HepG2 (cell line): Measurements from ENCODE around the gene ARHGAP23. TPM values are rescaled to one million over a fixed set of nuclear protein-coding genes. Genes with fewer than 3 reads are reported as not detected.

Source experiments
- KLF12 ChIP-seq: sonication (generic); formaldehyde crosslinking; IDR thresholded peaks from 2 replicates; pipeline ENCODE4 v1.4.0; 2020; ENCODE audit warnings: missing genetic modification reagents, borderline replicate concordance
- RXRA ChIP-seq: sonication (generic); formaldehyde crosslinking; IDR thresholded peaks from 2 replicates; pipeline ENCODE4 v1.5.1; 2020; ENCODE audit warnings: missing genetic modification reagents
- SIX4 ChIP-seq: sonication (generic); formaldehyde crosslinking; IDR thresholded peaks from 2 replicates; pipeline ENCODE4 v1.4.0; 2020; ENCODE audit warnings: missing genetic modification reagents
- SOX13 ChIP-seq, 3 experiments: fragments of 450-650 bp in 1 of 3; sonication (generic) in 1 of 3; formaldehyde crosslinking in 1 of 3; IDR thresholded peaks in 2 of 3; conservative IDR thresholded peaks in 1 of 3; 2 replicates each; pipeline versions ENCODE4 v1.5.0 to v1.6.1; 2016 to 2020; ENCODE audit warnings: antibody characterized with exemption in 1 of 3, mild to moderate bottlenecking in 1 of 3, missing compliant biosample characterization in 1 of 3, missing genetic modification reagents in 1 of 3, moderate library complexity in 1 of 3
- ZFX ChIP-seq: sonication (generic); formaldehyde crosslinking; IDR thresholded peaks from 2 replicates; pipeline ENCODE4 v1.4.0; 2020; ENCODE audit warnings: mild to moderate bottlenecking, low read depth, missing genetic modification reagents, moderate library complexity
- ZNF644 ChIP-seq: IDR thresholded peaks from 2 replicates; pipeline ENCODE4 v1.6.1; 2016; ENCODE audit warnings: low read depth
- polyA plus RNA-seq, 8 experiments: library from polyadenylated mRNA; depleted of rRNA in 3 of 8; stranded (reverse) in 7 of 8; unstranded in 1 of 8; fragments of >200 nt; fragmentation: Illumina TruSeq in 4 of 8; extraction: Trizol in 4 of 8; gene quantifications; 2 replicates each; pipeline versions ENCODE4 v1.2.1 to v1.2.3, GENCODE V29; 2011 to 2016; ENCODE audit warnings: low read depth in 4 of 8, missing spikeins in 1 of 8, mixed read lengths in 1 of 8; ENCODE audit not compliant: insufficient read depth in 1 of 8
- total RNA-seq, 5 experiments: library from RNA; depleted of rRNA; stranded (reverse); fragments of >200 nt; fragmentation: Illumina TruSeq; extraction: Trizol; gene quantifications; 2 replicates each; pipeline ENCODE4 v1.2.3, GENCODE V29; 2016; ENCODE audit warnings: low read depth in 1 of 5
- TF ChIP-seq, protein P1 (sequence below): sonication (generic); formaldehyde crosslinking; IDR thresholded peaks from 2 replicates; pipeline ENCODE4 v1.4.0; 2020; ENCODE audit warnings: missing genetic modification reagents, borderline replicate concordance
- TF ChIP-seq, protein P2 (sequence below): fragments of 450-650 bp; IDR thresholded peaks from 2 replicates; pipeline ENCODE4 v1.6.1; 2017; ENCODE audit warnings: mild to moderate bottlenecking

The ARHGAP23 gene
- total and polyA plus RNA-seq, 2 of the 13 experiments (the other 11 are each of a cell fraction or from before 2014, with no cell fraction given): 0.03 TPM; not detected in 1

GRCh38 chr17:38449364-38449763 lies 21.1 kb downstream of the ARHGAP23 start (continued):
- TF ChIP-seq KLF12 (CRISPR knock-in tag): no peak
- TF ChIP-seq ZFX (CRISPR knock-in tag): peak; percentile 45; the same call in 1 of the 2 replicates
- TF ChIP-seq RXRA (CRISPR knock-in tag): peak; percentile 56; the same call in 1 of the 2 replicates
- no peak for TF ChIP-seq ZNF644 (CRISPR knock-in tag)
- TF ChIP-seq SOX13 (IDR thresholded peaks at IDR 0.05): no peak
- TF ChIP-seq SOX13 (CRISPR knock-in tag; conservative IDR thresholded peaks at IDR 0.05 in 1 of 2, IDR thresholded peaks at IDR 0.05 in 1 of 2): 0 out of 4 replicates have a peak, but pooled peaks of 1 of the 2 experiments have one; percentile 8
- TF ChIP-seq, protein P1, sequence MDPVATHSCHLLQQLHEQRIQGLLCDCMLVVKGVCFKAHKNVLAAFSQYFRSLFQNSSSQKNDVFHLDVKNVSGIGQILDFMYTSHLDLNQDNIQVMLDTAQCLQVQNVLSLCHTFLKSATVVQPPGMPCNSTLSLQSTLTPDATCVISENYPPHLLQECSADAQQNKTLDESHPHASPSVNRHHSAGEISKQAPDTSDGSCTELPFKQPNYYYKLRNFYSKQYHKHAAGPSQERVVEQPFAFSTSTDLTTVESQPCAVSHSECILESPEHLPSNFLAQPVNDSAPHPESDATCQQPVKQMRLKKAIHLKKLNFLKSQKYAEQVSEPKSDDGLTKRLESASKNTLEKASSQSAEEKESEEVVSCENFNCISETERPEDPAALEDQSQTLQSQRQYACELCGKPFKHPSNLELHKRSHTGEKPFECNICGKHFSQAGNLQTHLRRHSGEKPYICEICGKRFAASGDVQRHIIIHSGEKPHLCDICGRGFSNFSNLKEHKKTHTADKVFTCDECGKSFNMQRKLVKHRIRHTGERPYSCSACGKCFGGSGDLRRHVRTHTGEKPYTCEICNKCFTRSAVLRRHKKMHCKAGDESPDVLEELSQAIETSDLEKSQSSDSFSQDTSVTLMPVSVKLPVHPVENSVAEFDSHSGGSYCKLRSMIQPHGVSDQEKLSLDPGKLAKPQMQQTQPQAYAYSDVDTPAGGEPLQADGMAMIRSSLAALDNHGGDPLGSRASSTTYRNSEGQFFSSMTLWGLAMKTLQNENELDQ (CRISPR knock-in tag): no peak
- TF ChIP-seq, protein P2, sequence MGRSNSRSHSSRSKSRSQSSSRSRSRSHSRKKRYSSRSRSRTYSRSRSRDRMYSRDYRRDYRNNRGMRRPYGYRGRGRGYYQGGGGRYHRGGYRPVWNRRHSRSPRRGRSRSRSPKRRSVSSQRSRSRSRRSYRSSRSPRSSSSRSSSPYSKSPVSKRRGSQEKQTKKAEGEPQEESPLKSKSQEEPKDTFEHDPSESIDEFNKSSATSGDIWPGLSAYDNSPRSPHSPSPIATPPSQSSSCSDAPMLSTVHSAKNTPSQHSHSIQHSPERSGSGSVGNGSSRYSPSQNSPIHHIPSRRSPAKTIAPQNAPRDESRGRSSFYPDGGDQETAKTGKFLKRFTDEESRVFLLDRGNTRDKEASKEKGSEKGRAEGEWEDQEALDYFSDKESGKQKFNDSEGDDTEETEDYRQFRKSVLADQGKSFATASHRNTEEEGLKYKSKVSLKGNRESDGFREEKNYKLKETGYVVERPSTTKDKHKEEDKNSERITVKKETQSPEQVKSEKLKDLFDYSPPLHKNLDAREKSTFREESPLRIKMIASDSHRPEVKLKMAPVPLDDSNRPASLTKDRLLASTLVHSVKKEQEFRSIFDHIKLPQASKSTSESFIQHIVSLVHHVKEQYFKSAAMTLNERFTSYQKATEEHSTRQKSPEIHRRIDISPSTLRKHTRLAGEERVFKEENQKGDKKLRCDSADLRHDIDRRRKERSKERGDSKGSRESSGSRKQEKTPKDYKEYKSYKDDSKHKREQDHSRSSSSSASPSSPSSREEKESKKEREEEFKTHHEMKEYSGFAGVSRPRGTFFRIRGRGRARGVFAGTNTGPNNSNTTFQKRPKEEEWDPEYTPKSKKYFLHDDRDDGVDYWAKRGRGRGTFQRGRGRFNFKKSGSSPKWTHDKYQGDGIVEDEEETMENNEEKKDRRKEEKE: no peak
- TF ChIP-seq SIX4 (CRISPR knock-in tag): no peak
